Adipocyte (in vitro differentiated cells): Measurements from ENCODE around the gene SLC10A6.

Source experiments
- DNase-seq: peaks from one replicate; pipeline ENCODE4 v3.0.0-alpha.2; 2015; ENCODE audit warnings: low read depth
- H3K27me3 ChIP-seq: replicated peaks from 2 replicates; pipeline ENCODE4 v1.7.0; 2013; ENCODE audit warnings: mild to moderate bottlenecking, low read length, moderate library complexity; ENCODE audit not compliant: control insufficient read depth, insufficient read depth
- H3K36me3 ChIP-seq: 2 replicates; pipeline ENCODE4 v1.7.0; 2013; ENCODE audit warnings: low read length, mild to moderate bottlenecking, moderate library complexity; ENCODE audit not compliant: control insufficient read depth, insufficient read depth, severe bottlenecking
- H3K4me1 ChIP-seq: 2 replicates; pipeline ENCODE4 v1.7.0; 2013; ENCODE audit warnings: mild to moderate bottlenecking, low read length, moderate library complexity; ENCODE audit not compliant: control insufficient read depth, insufficient read depth
- H3K4me3 ChIP-seq: 2 replicates; pipeline ENCODE4 v1.7.0; 2013; ENCODE audit warnings: mild to moderate bottlenecking, low read length, moderate library complexity
- H3K9ac ChIP-seq: 2 replicates; pipeline ENCODE4 v1.7.0; 2013; ENCODE audit warnings: mild to moderate bottlenecking, low read length, moderate library complexity
- H3K9me3 ChIP-seq: 2 replicates; pipeline ENCODE4 v1.7.0; 2013; ENCODE audit warnings: mild to moderate bottlenecking, low read length, moderate library complexity; ENCODE audit not compliant: control insufficient read depth

Gene SLC10A6

DNA sequence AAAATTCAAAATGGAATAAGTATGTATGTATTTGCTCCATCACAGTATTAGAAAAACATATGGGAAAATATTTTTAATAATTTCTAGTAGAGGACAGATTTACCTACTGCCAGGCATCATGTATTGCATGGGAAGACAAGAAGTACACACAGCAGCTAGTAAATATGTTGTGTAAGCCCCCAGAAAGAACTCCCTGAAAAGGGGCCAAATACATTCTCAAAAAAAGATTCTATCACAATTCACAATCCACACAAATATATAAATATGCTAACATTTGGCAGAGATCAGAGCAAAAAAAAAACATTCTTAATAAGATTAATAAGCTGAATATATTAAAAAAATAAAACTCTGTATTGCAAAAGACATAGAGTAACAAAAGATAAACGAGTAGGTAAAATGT lies 28.0 kb downstream of the SLC10A6 start:
- peak; percentile 35 for DNase-seq
- Histone ChIP-seq H3K4me1 (peaks cover 14% of the 10 kb centered on the region), H3K36me3 (no peaks in the 10 kb centered on the region), H3K9me3 (no peaks in the 10 kb centered on the region), H3K27me3 (no peaks in the 10 kb centered on the region), H3K4me3 (no peak overlapping the region), H3K9ac (no peak overlapping the region)

DNA sequence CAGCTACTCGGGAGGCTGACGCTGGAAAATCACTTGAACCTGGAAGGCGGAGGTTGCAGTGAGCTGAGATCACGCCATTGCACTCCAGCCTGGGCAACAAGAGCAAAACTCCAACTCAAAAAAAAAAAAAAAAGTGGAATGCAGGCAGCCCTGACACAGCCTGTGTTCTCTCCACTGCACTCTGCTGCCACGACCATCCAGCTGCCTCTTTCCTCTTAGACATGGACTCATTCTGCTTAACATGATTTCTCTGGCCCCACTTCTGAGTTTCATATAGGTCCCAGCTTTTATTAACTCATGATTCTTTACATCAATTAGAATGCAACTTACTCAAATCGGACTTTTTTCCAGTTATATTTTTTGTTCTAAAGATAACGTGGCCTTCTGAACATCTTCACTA lies 29.6 kb downstream of the SLC10A6 start:
- H3K27me3 ChIP-seq, result no peaks in the 10 kb centered on the region
- peaks cover 10% of the 10 kb centered on the region for H3K9me3 ChIP-seq
- no peak overlapping the region for H3K9ac ChIP-seq
- peaks cover 18% of the 10 kb centered on the region for H3K4me1 ChIP-seq
- peaks cover 16% of the 10 kb centered on the region for H3K36me3 ChIP-seq
- no peak overlapping the region for H3K4me3 ChIP-seq
- no peak for DNase-seq

DNA sequence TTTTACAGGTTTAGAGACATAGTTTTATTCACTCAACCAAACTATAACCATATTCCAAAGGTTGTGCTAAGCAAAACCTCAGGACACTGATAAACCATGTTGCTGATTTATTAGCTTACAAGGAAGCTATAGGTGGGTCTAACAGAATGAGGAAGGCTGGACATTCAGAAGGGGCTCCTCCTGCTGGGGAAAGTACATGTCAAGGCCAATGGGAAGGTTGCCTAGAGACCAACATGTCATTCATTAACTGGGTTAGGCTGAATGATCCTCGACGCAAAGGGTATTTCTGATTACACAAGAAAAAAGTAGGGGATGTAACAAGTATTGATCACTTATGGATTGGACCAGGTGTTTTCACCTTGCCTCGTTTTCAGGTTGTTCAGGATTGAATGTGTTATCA lies 30.3 kb downstream of the SLC10A6 start:
- H3K9me3 ChIP-seq, result peaks cover 10% of the 10 kb centered on the region
- peaks cover 21% of the 10 kb centered on the region for H3K36me3 ChIP-seq
- H3K27me3 ChIP-seq, result no peaks in the 10 kb centered on the region
- no peak for DNase-seq
- peaks cover 18% of the 10 kb centered on the region for H3K4me1 ChIP-seq
- H3K4me3 ChIP-seq, result no peak overlapping the region
- no peak overlapping the region for H3K9ac ChIP-seq

DNA sequence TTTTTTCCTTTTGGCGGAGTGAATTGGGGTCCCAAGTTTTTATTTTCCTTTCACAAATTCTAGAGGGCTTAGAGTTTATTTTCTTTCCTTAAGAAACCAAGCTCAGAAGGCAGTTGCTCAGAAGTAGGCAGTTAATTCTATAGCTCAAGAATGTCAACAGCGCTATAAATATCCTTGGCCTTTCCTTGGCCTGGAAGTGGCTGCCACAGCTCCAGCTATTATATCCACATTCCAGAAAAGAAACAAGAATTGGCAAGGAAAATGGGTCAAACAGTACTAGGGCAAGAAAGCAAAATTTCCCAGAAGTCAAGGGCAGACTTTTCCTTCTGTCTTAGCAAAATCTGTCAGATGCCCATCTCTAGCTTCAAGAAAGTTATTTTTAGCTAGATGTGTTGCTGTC lies 31.0 kb downstream of the SLC10A6 start:
- H3K9ac ChIP-seq, result no peak overlapping the region
- H3K36me3 ChIP-seq, result peaks cover 27% of the 10 kb centered on the region
- H3K4me1 ChIP-seq, result peaks cover 18% of the 10 kb centered on the region
- peaks cover 10% of the 10 kb centered on the region for H3K9me3 ChIP-seq
- H3K4me3 ChIP-seq, result no peak overlapping the region
- no peaks in the 10 kb centered on the region for H3K27me3 ChIP-seq
- DNase-seq, result peak; percentile 21

- no peaks in the 10 kb centered on the region for H3K27me3 ChIP-seq
- DNase-seq, result peak; percentile 76
- peak overlapping the region; percentile 55 for H3K9ac ChIP-seq
- peaks cover 18% of the 10 kb centered on the region for H3K4me1 ChIP-seq
- peak overlapping the region; percentile 48 for H3K4me3 ChIP-seq
- H3K36me3 ChIP-seq, result peaks cover 38% of the 10 kb centered on the region
- peaks cover 10% of the 10 kb centered on the region for H3K9me3 ChIP-seq
Observed at GRCh38 chr4:86816501-86817273, 32.5 kb downstream of the SLC10A6 start.

- H3K9ac ChIP-seq, result peak overlapping the region; percentile 55
- peaks cover 10% of the 10 kb centered on the region for H3K9me3 ChIP-seq
- H3K36me3 ChIP-seq, result peaks cover 49% of the 10 kb centered on the region
- H3K4me1 ChIP-seq, result peaks cover 18% of the 10 kb centered on the region
- no peaks in the 10 kb centered on the region for H3K27me3 ChIP-seq
- DNase-seq, result no peak
- peak overlapping the region; percentile 48 for H3K4me3 ChIP-seq
Observed at GRCh38 chr4:86815653-86816052, 33.5 kb downstream of the SLC10A6 start.

- H3K9ac ChIP-seq, result no peak overlapping the region
- H3K27me3 ChIP-seq, result no peaks in the 10 kb centered on the region
- DNase-seq, result no peak
- H3K4me1 ChIP-seq, result peaks cover 1% of the 10 kb centered on the region
- H3K36me3 ChIP-seq, result peaks cover 81% of the 10 kb centered on the region
- peaks cover 9% of the 10 kb centered on the region for H3K9me3 ChIP-seq
- H3K4me3 ChIP-seq, result no peak overlapping the region
Observed at GRCh38 chr4:86810847-86811246, 38.3 kb downstream of the SLC10A6 start.

DNA sequence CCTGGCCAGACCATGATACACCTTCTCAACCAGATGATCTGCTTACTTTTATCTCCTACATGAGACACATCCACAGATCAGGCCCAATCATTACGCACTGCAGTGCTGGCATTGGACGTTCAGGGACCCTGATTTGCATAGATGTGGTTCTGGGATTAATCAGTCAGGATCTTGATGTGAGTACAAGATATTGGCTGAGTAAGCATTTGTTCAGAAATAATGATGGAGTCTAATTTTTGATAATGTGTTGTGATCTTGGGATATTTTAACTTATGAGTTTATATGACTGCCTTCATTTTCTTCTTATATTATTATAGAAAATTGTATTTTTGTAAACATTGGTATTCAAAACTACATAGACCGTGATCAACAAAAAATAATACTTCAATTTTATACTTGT lies 39.4 kb downstream of the SLC10A6 start:
- Histone ChIP-seq H3K4me3 (no peak overlapping the region), H3K27me3 (no peaks in the 10 kb centered on the region), H3K36me3 (peaks cover 81% of the 10 kb centered on the region), H3K4me1 (no peaks in the 10 kb centered on the region), H3K9ac (no peak overlapping the region), H3K9me3 (no peaks in the 10 kb centered on the region)
- no peak for DNase-seq

- H3K4me1 ChIP-seq, result no peaks in the 10 kb centered on the region
- H3K4me3 ChIP-seq, result no peak overlapping the region
- no peak overlapping the region for H3K9ac ChIP-seq
- no peaks in the 10 kb centered on the region for H3K9me3 ChIP-seq
- DNase-seq, result no peak
- peaks cover 63% of the 10 kb centered on the region for H3K36me3 ChIP-seq
- no peaks in the 10 kb centered on the region for H3K27me3 ChIP-seq
Observed at GRCh38 chr4:86791126-86791525, 58.1 kb downstream of the SLC10A6 start.

DNA sequence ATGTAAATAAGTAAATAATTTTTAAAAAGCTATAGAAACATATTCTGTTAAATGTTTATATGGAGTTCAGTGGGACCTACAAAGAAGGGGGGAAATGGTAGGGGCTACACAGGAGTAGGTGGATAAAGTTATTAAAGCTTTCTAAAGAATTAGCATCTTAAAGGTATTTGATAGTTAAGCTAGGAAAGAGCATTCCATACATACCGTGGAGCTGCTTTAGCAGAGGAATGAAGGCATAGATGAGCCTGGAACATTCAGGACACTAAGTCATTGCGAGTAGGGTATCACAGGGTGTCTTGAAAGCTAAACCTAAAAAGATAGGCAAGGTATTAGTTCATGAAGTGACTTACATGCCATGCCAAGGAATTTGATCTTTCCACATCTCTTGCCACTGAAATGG lies 60.4 kb downstream of the SLC10A6 start:
- no peaks in the 10 kb centered on the region for H3K27me3 ChIP-seq
- H3K36me3 ChIP-seq, result peaks cover 85% of the 10 kb centered on the region
- no peak overlapping the region for H3K4me3 ChIP-seq
- no peak overlapping the region for H3K9ac ChIP-seq
- no peak for DNase-seq
- H3K4me1 ChIP-seq, result no peaks in the 10 kb centered on the region
- no peaks in the 10 kb centered on the region for H3K9me3 ChIP-seq

- no peak for DNase-seq
- no peaks in the 10 kb centered on the region for H3K27me3 ChIP-seq
- H3K4me3 ChIP-seq, result no peak overlapping the region
- no peaks in the 10 kb centered on the region for H3K9me3 ChIP-seq
- peaks cover 70% of the 10 kb centered on the region for H3K36me3 ChIP-seq
- H3K9ac ChIP-seq, result no peak overlapping the region
- no peaks in the 10 kb centered on the region for H3K4me1 ChIP-seq
Observed at GRCh38 chr4:86778175-86778574, 71.0 kb downstream of the SLC10A6 start.

GRCh38 chr4:86775061-86775460 lies 74.1 kb downstream of the SLC10A6 start:
- Histone ChIP-seq H3K27me3 (no peaks in the 10 kb centered on the region), H3K4me1 (no peaks in the 10 kb centered on the region), H3K36me3 (peaks cover 77% of the 10 kb centered on the region), H3K9ac (no peak overlapping the region), H3K4me3 (no peak overlapping the region), H3K9me3 (no peaks in the 10 kb centered on the region)
- DNase-seq, result peak; percentile 6
